ENCODE data around the gene CDH23. TPM values are rescaled to one million over a fixed set of nuclear protein-coding genes. Genes with fewer than 3 reads are reported as not detected.

Gene CDH23
- total and polyA plus RNA-seq, 2 experiments from 2014 or later: 0.30 to 1.5 TPM

GRCh38 chr10:71742301-71743088 lies 345.8 kb downstream of the CDH23 start:
- Histone ChIP-seq H3K4me3 (no peak overlapping the region), H2AFZ (no peak overlapping the region), H3K27ac (no peak overlapping the region), H3K9me3 (ENCODE audit: low read depth) (no peaks in the 10 kb centered on the region), H3K36me3 (replicated peaks; ENCODE audit: insufficient read depth, low read depth) (no peaks in the 10 kb centered on the region), H3K4me2 (no peak overlapping the region), H4K20me1 (ENCODE audit: insufficient read depth, poor library complexity, severe bottlenecking) (no peaks in the 10 kb centered on the region), H3K79me2 (no peaks in the 10 kb centered on the region), H3K27me3 (no peaks in the 10 kb centered on the region), H3K4me1 (ENCODE audit: insufficient read depth) (peaks cover 15% of the 10 kb centered on the region), H3K9me2 (replicated peaks; ENCODE audit: insufficient read depth) (no peaks in the 10 kb centered on the region)
- DNase-seq (ENCODE audit: low spot score): no peak
- WGBS (ENCODE audit: low lambda C conversion rate, missing lambda C conversion rate): 90% methylated on average over 10 of the region's 10 CpGs
- TF ChIP-seq EZH2phosphoT487 (IDR thresholded peaks at IDR 0.05; ENCODE audit: low read depth, severe bottlenecking, unreplicated experiment) (no peak), EZH2 (IDR thresholded peaks at IDR 0.05; ENCODE audit: borderline replicate concordance) (no peak), CTCF (IDR thresholded peaks at IDR 0.05; ENCODE audit: poor library complexity) (no peak)

GRCh38 chr10:71743089-71743838 lies 346.5 kb downstream of the CDH23 start:
- Histone ChIP-seq H3K27me3 (no peaks in the 10 kb centered on the region), H3K4me3 (no peak overlapping the region), H3K9me3 (ENCODE audit: low read depth) (no peaks in the 10 kb centered on the region), H3K9me2 (replicated peaks; ENCODE audit: insufficient read depth) (no peaks in the 10 kb centered on the region), H4K20me1 (ENCODE audit: insufficient read depth, poor library complexity, severe bottlenecking) (no peaks in the 10 kb centered on the region), H2AFZ (no peak overlapping the region), H3K36me3 (replicated peaks; ENCODE audit: insufficient read depth, low read depth) (no peaks in the 10 kb centered on the region), H3K27ac (no peak overlapping the region), H3K4me2 (no peak overlapping the region), H3K4me1 (ENCODE audit: insufficient read depth) (peaks cover 22% of the 10 kb centered on the region), H3K79me2 (no peaks in the 10 kb centered on the region)
- WGBS (ENCODE audit: low lambda C conversion rate, missing lambda C conversion rate): 90% methylated on average over 4 of the region's 4 CpGs
- DNase-seq (ENCODE audit: low spot score): no peak
- TF ChIP-seq EZH2phosphoT487 (IDR thresholded peaks at IDR 0.05; ENCODE audit: low read depth, severe bottlenecking, unreplicated experiment) (no peak), CTCF (IDR thresholded peaks at IDR 0.05; ENCODE audit: poor library complexity) (no peak), EZH2 (IDR thresholded peaks at IDR 0.05; ENCODE audit: borderline replicate concordance) (no peak)

GRCh38 chr10:71743866-71744265 lies 347.1 kb downstream of the CDH23 start:
- Histone ChIP-seq H3K4me1 (ENCODE audit: insufficient read depth) (peaks cover 22% of the 10 kb centered on the region), H3K4me2 (no peak overlapping the region), H3K9me3 (ENCODE audit: low read depth) (no peaks in the 10 kb centered on the region), H4K20me1 (ENCODE audit: insufficient read depth, poor library complexity, severe bottlenecking) (no peaks in the 10 kb centered on the region), H3K27ac (no peak overlapping the region), H3K9me2 (replicated peaks; ENCODE audit: insufficient read depth) (no peaks in the 10 kb centered on the region), H3K79me2 (no peaks in the 10 kb centered on the region), H3K4me3 (no peak overlapping the region), H3K27me3 (no peaks in the 10 kb centered on the region), H3K36me3 (replicated peaks; ENCODE audit: insufficient read depth, low read depth) (no peaks in the 10 kb centered on the region), H2AFZ (no peak overlapping the region)
- 82% methylated on average over 1 of the region's 1 CpG for WGBS (ENCODE audit: low lambda C conversion rate, missing lambda C conversion rate)
- DNase-seq (ENCODE audit: low spot score): no peak
- no peak for TF ChIP-seq CTCF (IDR thresholded peaks at IDR 0.05; ENCODE audit: poor library complexity)
- no peak for TF ChIP-seq EZH2phosphoT487 (IDR thresholded peaks at IDR 0.05; ENCODE audit: low read depth, severe bottlenecking, unreplicated experiment)
- no peak for TF ChIP-seq EZH2 (IDR thresholded peaks at IDR 0.05; ENCODE audit: borderline replicate concordance)
